K562 (cell line): ENCODE measurements around the gene C3. TPM values are rescaled to one million over a fixed set of nuclear protein-coding genes. Genes with fewer than 3 reads are reported as not detected.

Source experiments
- ASH1L ChIP-seq: fragments of 450-650 bp; IDR thresholded peaks from 2 replicates; pipeline ENCODE4 v1.6.1; 2018; ENCODE audit warnings: borderline replicate concordance, mild to moderate bottlenecking, low read depth; ENCODE audit not compliant: partially characterized antibody
- EZH2 ChIP-seq: IDR thresholded peaks from 2 replicates; pipeline ENCODE4 v1.6.1; 2012; ENCODE audit warnings: low read depth, mild to moderate bottlenecking, inconsistent platforms, low read length, borderline replicate concordance
- FOSL1 ChIP-seq: fragments of 200-800 bp; sonication (Bioruptor generic); conservative IDR thresholded peaks from 2 replicates; pipeline ENCODE4 v1.6.1; 2016; ENCODE audit warnings: missing genetic modification characterization, missing compliant biosample characterization
- FOXJ2 ChIP-seq: fragments of 200-800 bp; sonication (Bioruptor generic); IDR thresholded peaks from 2 replicates; pipeline ENCODE4 v1.6.1; 2016; ENCODE audit warnings: missing genetic modification characterization, missing compliant biosample characterization
- FOXK2 ChIP-seq, 2 experiments: fragments of 450-650 bp; IDR thresholded peaks in 1 of 2; conservative IDR thresholded peaks in 1 of 2; 2 replicates each; pipeline ENCODE4 v1.6.1; 2016; ENCODE audit warnings: low read depth in 2 of 2, mild to moderate bottlenecking in 1 of 2
- GATAD2A ChIP-seq: fragments of 450-650 bp; IDR thresholded peaks from 2 replicates; pipeline ENCODE4 v1.6.1; 2017
- MTF1 ChIP-seq: fragments of 250-450 bp; sonication (Bioruptor Pico); IDR thresholded peaks from 2 replicates; pipeline ENCODE4 v1.9.0; 2021; ENCODE audit warnings: moderate library complexity, mild to moderate bottlenecking, inconsistent platforms, borderline replicate concordance
- NFE2L1 ChIP-seq: fragments of 450-650 bp; IDR thresholded peaks from 2 replicates; pipeline ENCODE4 v1.6.1; 2016; ENCODE audit warnings: missing genetic modification characterization, low read depth, mild to moderate bottlenecking, missing compliant biosample characterization, moderate library complexity, borderline replicate concordance
- PHF8 ChIP-seq: fragments of 200-600 bp; sonication (generic); IDR thresholded peaks from 2 replicates; pipeline ENCODE4 v1.6.1; 2012; ENCODE audit warnings: mixed run types, mild to moderate bottlenecking, inconsistent platforms, low read length, moderate library complexity, borderline replicate concordance
- SIX5 ChIP-seq, 2 experiments: IDR thresholded peaks; 2 replicates each; pipeline ENCODE4 v1.6.1; 2011; ENCODE audit warnings: low read length in 2 of 2, borderline replicate concordance in 1 of 2, low read depth in 1 of 2, mild to moderate bottlenecking in 1 of 2, moderate library complexity in 1 of 2; ENCODE audit not compliant: insufficient read depth in 1 of 2
- SRSF1 ChIP-seq: fragments of 200-400 bp; formaldehyde crosslinking; IDR thresholded peaks from 2 replicates; pipeline ENCODE4 v1.6.1; 2017; ENCODE audit warnings: mild to moderate bottlenecking, low read depth, low read length, moderate library complexity
- TSC22D4 ChIP-seq: fragments of 450-650 bp; IDR thresholded peaks from 2 replicates; pipeline ENCODE4 v1.6.1; 2016; ENCODE audit warnings: missing genetic modification characterization, missing biosample characterization, control low read depth
- ZC3H11A ChIP-seq: IDR thresholded peaks from 2 replicates; pipeline ENCODE4 v1.6.1; 2012; ENCODE audit warnings: low read depth, low read length, improper control_type of control experiment
- ZEB2 ChIP-seq: fragments of 450-650 bp; IDR thresholded peaks from 2 replicates; pipeline ENCODE4 v1.6.1; 2016
- ZNF197 ChIP-seq: fragments of 200-800 bp; sonication (Bioruptor generic); IDR thresholded peaks from 2 replicates; pipeline ENCODE4 v1.6.1; 2016; ENCODE audit warnings: low read depth, missing genetic modification characterization, missing compliant biosample characterization
- ZNF644 ChIP-seq: fragments of 200-800 bp; sonication (Bioruptor generic); IDR thresholded peaks from 2 replicates; pipeline ENCODE4 v1.6.1; 2016; ENCODE audit warnings: low read depth, missing genetic modification characterization, missing compliant biosample characterization
- polyA plus RNA-seq, 8 experiments: library from polyadenylated mRNA; depleted of rRNA in 4 of 8; stranded (reverse) in 5 of 8; unstranded in 3 of 8; fragments of >200 nt; fragmentation: Nextera tagmentation in 2 of 8; fragmentation: Illumina TruSeq in 1 of 8; extraction: Ambion mirVana in 2 of 8; extraction: Trizol in 1 of 8; gene quantifications; 2 replicates each; pipeline versions ENCODE4 v1.2.1 to v1.2.3, GENCODE V29; 2011 to 2014; ENCODE audit warnings: inconsistent platforms in 1 of 8, missing spikeins in 1 of 8
- total RNA-seq, 7 experiments: library from RNA; depleted of rRNA in 6 of 7; stranded (reverse); fragments of >200 nt in 6 of 7; fragmentation: Illumina TruSeq in 2 of 7; extraction: Trizol in 2 of 7; gene quantifications; 2 replicates each; pipeline versions ENCODE4 v1.2.1 to v1.2.3, GENCODE V29; 2011 to 2021; ENCODE audit warnings: low replicate concordance in 1 of 7
- TF ChIP-seq, protein P1 (sequence below): sonication (generic); formaldehyde crosslinking; IDR thresholded peaks from 2 replicates; pipeline ENCODE4 v1.8.0; 2022; ENCODE audit warnings: mild to moderate bottlenecking, missing genetic modification reagents
- TF ChIP-seq, protein P2 (sequence below): fragments of 450-650 bp; IDR thresholded peaks from 2 replicates; pipeline ENCODE4 v1.6.1; 2016; ENCODE audit warnings: low read depth, mild to moderate bottlenecking, moderate library complexity
- TF ChIP-seq, protein P3 (sequence below): fragments of 150-350 bp; IDR thresholded peaks from 2 replicates; pipeline ENCODE4 v1.6.1; 2014; ENCODE audit warnings: low read depth, mild to moderate bottlenecking, low read length, borderline replicate concordance

Gene C3
- total and polyA plus RNA-seq, 9 of the 15 experiments (the other 6 are each of a cell fraction or from before 2014, with no cell fraction given) = 0.59 to 10.6 (median 2.2) TPM

DNA sequence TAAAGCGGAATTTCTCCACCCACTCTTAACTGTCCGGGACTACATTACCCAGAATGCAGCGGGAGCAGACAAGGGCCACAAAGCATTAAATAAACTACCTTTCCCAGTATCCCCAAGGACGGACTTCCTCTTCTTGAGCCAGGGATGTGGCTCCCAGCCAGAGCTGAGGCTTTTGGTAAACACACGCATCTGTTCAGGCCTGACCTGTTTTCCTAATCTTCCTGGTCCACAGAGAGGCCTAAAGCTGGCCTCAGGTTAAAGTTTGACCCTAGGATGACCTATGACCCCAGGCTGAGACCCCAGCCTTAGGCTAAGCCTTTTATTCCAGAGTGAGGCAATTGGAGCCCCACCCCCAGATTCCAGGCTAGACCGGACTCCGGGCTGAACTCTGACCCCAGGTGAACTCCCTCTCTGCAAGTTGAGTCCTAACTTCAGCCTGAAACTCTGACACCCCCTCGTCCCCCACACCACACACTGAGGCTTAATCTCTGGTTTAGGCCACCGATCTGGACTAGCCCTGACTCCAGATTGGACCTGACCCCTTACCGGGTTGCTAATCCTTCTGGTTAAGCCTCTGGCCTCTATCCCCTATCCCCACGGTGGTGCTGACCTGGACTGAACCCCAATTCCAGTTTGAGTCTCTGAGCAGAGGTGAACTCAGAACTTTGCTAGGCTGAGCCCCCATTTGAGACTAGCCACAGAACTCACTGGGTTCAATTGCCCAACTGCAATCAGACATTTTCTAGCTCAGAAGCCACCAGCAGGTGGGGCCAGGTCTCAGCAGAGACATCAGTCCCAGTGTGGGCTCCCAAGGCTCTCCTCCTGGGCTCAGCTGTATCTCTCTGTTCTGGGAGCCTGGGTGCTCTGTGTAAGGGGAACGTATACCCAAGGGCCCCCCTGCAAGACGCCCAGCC lies 17.7 kb upstream of the C3 start (continued):
- TF ChIP-seq, protein P1, sequence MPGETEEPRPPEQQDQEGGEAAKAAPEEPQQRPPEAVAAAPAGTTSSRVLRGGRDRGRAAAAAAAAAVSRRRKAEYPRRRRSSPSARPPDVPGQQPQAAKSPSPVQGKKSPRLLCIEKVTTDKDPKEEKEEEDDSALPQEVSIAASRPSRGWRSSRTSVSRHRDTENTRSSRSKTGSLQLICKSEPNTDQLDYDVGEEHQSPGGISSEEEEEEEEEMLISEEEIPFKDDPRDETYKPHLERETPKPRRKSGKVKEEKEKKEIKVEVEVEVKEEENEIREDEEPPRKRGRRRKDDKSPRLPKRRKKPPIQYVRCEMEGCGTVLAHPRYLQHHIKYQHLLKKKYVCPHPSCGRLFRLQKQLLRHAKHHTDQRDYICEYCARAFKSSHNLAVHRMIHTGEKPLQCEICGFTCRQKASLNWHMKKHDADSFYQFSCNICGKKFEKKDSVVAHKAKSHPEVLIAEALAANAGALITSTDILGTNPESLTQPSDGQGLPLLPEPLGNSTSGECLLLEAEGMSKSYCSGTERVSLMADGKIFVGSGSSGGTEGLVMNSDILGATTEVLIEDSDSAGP = peak; percentile 45; the same call in 1 of the 2 replicates
- TF ChIP-seq, protein P2, sequence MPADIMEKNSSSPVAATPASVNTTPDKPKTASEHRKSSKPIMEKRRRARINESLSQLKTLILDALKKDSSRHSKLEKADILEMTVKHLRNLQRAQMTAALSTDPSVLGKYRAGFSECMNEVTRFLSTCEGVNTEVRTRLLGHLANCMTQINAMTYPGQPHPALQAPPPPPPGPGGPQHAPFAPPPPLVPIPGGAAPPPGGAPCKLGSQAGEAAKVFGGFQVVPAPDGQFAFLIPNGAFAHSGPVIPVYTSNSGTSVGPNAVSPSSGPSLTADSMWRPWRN = no peak
- TF ChIP-seq EZH2 (no peak), ZNF644 (tag) (no peak), ZNF197 (CRISPR knock-in tag) (no peak; the same call in 1 of the 2 replicates), PHF8 (peak; percentile 6; the same call in 1 of the 2 replicates), ZEB2 (0 out of 2 replicates have a peak, but pooled peaks have one; percentile 15), TSC22D4 (tag) (no peak), ZC3H11A (no peak), FOXJ2 (tag) (peak; percentile 87; the same call in 1 of the 2 replicates), ASH1L (no peak), SRSF1 (no peak), MTF1 (no peak), SIX5 (IDR thresholded peaks at IDR 0.05; ENCODE audit: borderline replicate concordance in 1 of 2, insufficient read depth in 1 of 2, low read depth in 1 of 2, low read length in 2 of 2) (peak; percentile 96 to 97), FOXK2 (conservative IDR thresholded peaks at IDR 0.05 in 1 of 2, IDR thresholded peaks at IDR 0.05 in 1 of 2; ENCODE audit: low read depth in 2 of 2) (peak in 1 of 2 experiments; percentile 95; a peak in 3 of 4 replicates), GATAD2A (0 out of 2 replicates have a peak, but pooled peaks have one; percentile 12), FOSL1 (tag) (no peak), NFE2L1 (tag) (no peak)
- TF ChIP-seq, protein P3, sequence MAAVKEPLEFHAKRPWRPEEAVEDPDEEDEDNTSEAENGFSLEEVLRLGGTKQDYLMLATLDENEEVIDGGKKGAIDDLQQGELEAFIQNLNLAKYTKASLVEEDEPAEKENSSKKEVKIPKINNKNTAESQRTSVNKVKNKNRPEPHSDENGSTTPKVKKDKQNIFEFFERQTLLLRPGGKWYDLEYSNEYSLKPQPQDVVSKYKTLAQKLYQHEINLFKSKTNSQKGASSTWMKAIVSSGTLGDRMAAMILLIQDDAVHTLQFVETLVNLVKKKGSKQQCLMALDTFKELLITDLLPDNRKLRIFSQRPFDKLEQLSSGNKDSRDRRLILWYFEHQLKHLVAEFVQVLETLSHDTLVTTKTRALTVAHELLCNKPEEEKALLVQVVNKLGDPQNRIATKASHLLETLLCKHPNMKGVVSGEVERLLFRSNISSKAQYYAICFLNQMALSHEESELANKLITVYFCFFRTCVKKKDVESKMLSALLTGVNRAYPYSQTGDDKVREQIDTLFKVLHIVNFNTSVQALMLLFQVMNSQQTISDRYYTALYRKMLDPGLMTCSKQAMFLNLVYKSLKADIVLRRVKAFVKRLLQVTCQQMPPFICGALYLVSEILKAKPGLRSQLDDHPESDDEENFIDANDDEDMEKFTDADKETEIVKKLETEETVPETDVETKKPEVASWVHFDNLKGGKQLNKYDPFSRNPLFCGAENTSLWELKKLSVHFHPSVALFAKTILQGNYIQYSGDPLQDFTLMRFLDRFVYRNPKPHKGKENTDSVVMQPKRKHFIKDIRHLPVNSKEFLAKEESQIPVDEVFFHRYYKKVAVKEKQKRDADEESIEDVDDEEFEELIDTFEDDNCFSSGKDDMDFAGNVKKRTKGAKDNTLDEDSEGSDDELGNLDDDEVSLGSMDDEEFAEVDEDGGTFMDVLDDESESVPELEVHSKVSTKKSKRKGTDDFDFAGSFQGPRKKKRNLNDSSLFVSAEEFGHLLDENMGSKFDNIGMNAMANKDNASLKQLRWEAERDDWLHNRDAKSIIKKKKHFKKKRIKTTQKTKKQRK = no peak
